Heart right ventricle (tissue), 16 donors: Measurements from ENCODE around the gene XPOT. TPM values are rescaled to one million over a fixed set of nuclear protein-coding genes. Genes with fewer than 3 reads are reported as not detected.

Source experiments
- ATAC-seq, 8 donors: fragments of 200-7000 bp; cut with Tn5 transposase; one replicate each; pipeline ENCODE4 v1.9.1; 2020; ENCODE audit warnings: mild to moderate bottlenecking in 8 of 8, moderate library complexity in 8 of 8, moderate number of reproducible peaks in 1 of 8
- DNase-seq, 2 donors: peaks; one replicate each; pipeline ENCODE4 v3.0.0-alpha.2; 2020
- H3K27ac ChIP-seq, 10 donors: fragments of 200-600 bp; sonication (generic) in 2 of 10; one replicate each; pipeline versions ENCODE4 v1.5.0 to v1.8.0; 2020 to 2022; ENCODE audit warnings: mild to moderate bottlenecking in 3 of 10
- H3K27me3 ChIP-seq, 7 donors: fragments of 200-600 bp; one replicate each; pipeline ENCODE4 v1.8.0; 2021 to 2022; ENCODE audit warnings: mild to moderate bottlenecking in 2 of 7
- H3K36me3 ChIP-seq, 9 donors: fragments of 200-600 bp; sonication (generic) in 1 of 9; one replicate each; pipeline versions ENCODE4 v1.5.0 to v1.8.0; 2020 to 2022; ENCODE audit warnings: mild to moderate bottlenecking in 2 of 9
- H3K4me1 ChIP-seq, 9 donors: fragments of 200-600 bp; sonication (generic) in 1 of 9; one replicate each; pipeline versions ENCODE4 v1.5.0 to v1.8.0; 2020 to 2022; ENCODE audit warnings: mild to moderate bottlenecking in 4 of 9
- H3K4me3 ChIP-seq, 10 donors: fragments of 200-600 bp; sonication (generic) in 2 of 10; one replicate each; pipeline versions ENCODE4 v1.5.0 to v1.8.0; 2020 to 2022; ENCODE audit warnings: mild to moderate bottlenecking in 7 of 10, moderate library complexity in 2 of 10
- H3K9me3 ChIP-seq, 11 donors: fragments of 200-600 bp in 10 of 11; sonication (generic) in 2 of 11; one replicate each; pipeline versions ENCODE4 v1.5.0 to v1.8.0; 2013 to 2022; ENCODE audit warnings: mild to moderate bottlenecking in 2 of 11, control low read depth in 1 of 11, moderate library complexity in 1 of 11
- CTCF ChIP-seq, 9 donors: fragments of 200-600 bp; sonication (generic) in 2 of 9; IDR thresholded peaks; one replicate each; pipeline versions ENCODE4 v1.5.0 to v1.8.0; 2021 to 2022; ENCODE audit warnings: antibody characterized with exemption in 9 of 9, mild to moderate bottlenecking in 5 of 9, moderate library complexity in 1 of 9
- whole genome bisulfite sequencing, 2 donors: extraction: QIAGEN DNeasy Blood & Tissue Kit; methylation state at CpG; one replicate each; pipeline ENCODE4 v1.1.7; 2013; ENCODE audit warnings: inconsistent platforms in 1 of 2; 5-methylcytosine and 5-hydroxymethylcytosine counted together
- intact Hi-C, 10 donors: fragments of 100-400 bp; cut with DNase I; formaldehyde crosslinking; loops; one replicate each; pipeline versions ENCODE4 v1.11.1 to v1.14.2; 2022
- polyA plus RNA-seq, 2 donors: library from polyadenylated mRNA; stranded (reverse); fragments of 200-250 nt; gene quantifications; one replicate each; pipeline ENCODE4 v1.2.3, GENCODE V29; 2013
- total RNA-seq, 10 donors: library from RNA; stranded (reverse); fragmentation: NEBNext Ultra II Directional in 3 of 10; extraction: Animal tissue kit (Norgen Biotek cat#: 25700) in 3 of 10; gene quantifications; one replicate each; pipeline versions ENCODE4 v1.2.1 to v1.2.4, GENCODE V29; 2021 to 2023
- donor health status: Arrhythmogenic right ventricular cardiomyopathy.
- donor health status: ischemic (EF 13 %, LVEDD 7.1; RV severe dilation, severe dysfunction).
- donor health status: healthy with polysubstance abuse.
- donor health status: DM: no; HTN: yes; CAD: no.
- donor health status: DM: no; HTN: no; CAD: no.
- donor health status: ischemic (EF 25% LVEDD 6.9; RV normal size, moderate dysfunction).
- donor health status: ischemic (EF 25% LVEDD 5.7; RV mildly dilated, moderate dysfunction).
- donor health status: healthy.
- donor health status: DM: yes; HTN: yes; CAD: no.
- donor health status: Ischemic cardiomyopathy.
- donor health status: ischemic (EF 35%, LVEDD 5.7; RV mildly dilated, moderate dysfunction).
- donor health status: nonischemic (EF 11% LVEDD 7.7; RV severe dilation, severe dysfunction).
- donor health status: DM: yes; HTN: yes; CAD: no.
- donor health status: PGD.
- donor health status: ischemic (EF 29% LVEDD 5.4; RV normal size, mild dysfunction).
- donor health status: nonischemic (EF 23%, LVEDD 6.1; RV moderate dilation, normal function).

Gene XPOT
- total and polyA plus RNA-seq, 12 donors: 8.6 to 31.6 (median 19.1) TPM

- H3K4me3 ChIP-seq: no peak overlapping the region
- no peaks in the 10 kb centered on the region for H3K27me3 ChIP-seq
- no peak for TF ChIP-seq CTCF (IDR thresholded peaks at IDR 0.05)
- ATAC-seq (no peak), DNase-seq (no peak)
- H3K4me1 ChIP-seq: peaks cover 0 to 77% (median 35%) of the 10 kb centered on the region in 9 donors
- peak overlapping the region in 2 of 10 donors; percentile 37 to 53 for H3K27ac ChIP-seq
- H3K9me3 ChIP-seq: no peaks in the 10 kb centered on the region
- intact Hi-C loops: loop anchor here in 1 of 10 donors (10.0 kb wide), 1 partner anchor 237 kb away; no protein-coding TSS in a partner anchor
- H3K36me3 ChIP-seq: peaks cover 0 to 47% (median 5%) of the 10 kb centered on the region in 9 donors
- 87 to 88% methylated on average over 3 of the region's 3 CpGs for whole genome bisulfite sequencing, 2 donors
Measured at GRCh38 chr12:64457466-64457865, 53.3 kb downstream of the XPOT start.

GRCh38 chr12:64457923-64458322, 53.7 kb downstream of the XPOT start:
- H3K27me3 ChIP-seq: no peaks in the 10 kb centered on the region
- H3K4me3 ChIP-seq: no peak overlapping the region
- ATAC-seq: no peak
- 83 to 89% methylated on average over 4 of the region's 4 CpGs for WGBS, 2 donors
- no peaks in the 10 kb centered on the region for H3K9me3 ChIP-seq
- intact Hi-C loops: loop anchor here in 1 of 10 donors (10.0 kb wide), 1 partner anchor 237 kb away; no protein-coding TSS in a partner anchor
- H3K4me1 ChIP-seq: peaks cover 0 to 76% (median 33%) of the 10 kb centered on the region in 9 donors
- no peak for TF ChIP-seq CTCF (IDR thresholded peaks at IDR 0.05)
- DNase-seq: no peak
- peaks cover 0 to 52% (median 5%) of the 10 kb centered on the region in 9 donors for H3K36me3 ChIP-seq
- H3K27ac ChIP-seq: peak overlapping the region in 2 of 10 donors; percentile 53 to 71

- H3K9me3 ChIP-seq: no peaks in the 10 kb centered on the region
- H3K4me3 ChIP-seq: peak overlapping the region in 8 of 10 donors; percentile 8 to 47 (median 42)
- WGBS, 2 donors: 40 to 46% methylated on average over 3 of the region's 3 CpGs
- TF ChIP-seq CTCF (IDR thresholded peaks at IDR 0.05): no peak
- no peaks in the 10 kb centered on the region for H3K27me3 ChIP-seq
- H3K4me1 ChIP-seq: peaks cover 0 to 62% (median 24%) of the 10 kb centered on the region in 9 donors
- peaks cover 0 to 67% (median 10%) of the 10 kb centered on the region in 9 donors for H3K36me3 ChIP-seq
- peak in 1 of 2 donors; percentile 9 for DNase-seq
- intact Hi-C loops: loop anchor here in 1 of 10 donors (10.0 kb wide), 1 partner anchor 235 kb away; no protein-coding TSS in a partner anchor
- peak overlapping the region in 8 of 10 donors; percentile 30 to 86 (median 50) for H3K27ac ChIP-seq
- peak in 4 of 8 donors; percentile 46 to 52 (median 50) for ATAC-seq
Measured at GRCh38 chr12:64459394-64459891, 55.3 kb downstream of the XPOT start.

GRCh38 chr12:64461634-64462414, 57.6 kb downstream of the XPOT start:
- Histone ChIP-seq H3K27ac (no peak overlapping the region), H3K27me3 (no peaks in the 10 kb centered on the region), H3K4me1 (peaks cover 0 to 46% (median 17%) of the 10 kb centered on the region in 9 donors), H3K4me3 (no peak overlapping the region), H3K9me3 (no peaks in the 10 kb centered on the region), H3K36me3 (peaks cover 0 to 81% (median 21%) of the 10 kb centered on the region in 9 donors)
- DNase-seq (no peak), ATAC-seq (peak in 2 of 8 donors; percentile 7 to 48)
- no peak for TF ChIP-seq CTCF (IDR thresholded peaks at IDR 0.05)
- intact Hi-C loops: no loop called here
- WGBS, 2 donors: 74 to 81% methylated on average over 2 of the region's 2 CpGs
